C4-2B (cell line): ENCODE data around the gene SLITRK3.
"Not testable (repeated sequence)": the region's sequence is repeated elsewhere in the genome, so short reads cannot be mapped to it uniquely, and the experiment has no call there.

ENCODE experiments used
- H3K27ac ChIP-seq: fragments of 450-650 bp; 2 replicates; pipeline ENCODE4 v1.5.1; 2017
- CTCF ChIP-seq: fragments of 450-650 bp; conservative IDR thresholded peaks from 2 replicates; pipeline ENCODE4 v1.5.1; 2017; ENCODE audit warnings: mild to moderate bottlenecking
- ZFX ChIP-seq: fragments of 450-650 bp; IDR thresholded peaks from 2 replicates; pipeline ENCODE4 v1.6.1; 2017

SLITRK3 gene

DNA sequence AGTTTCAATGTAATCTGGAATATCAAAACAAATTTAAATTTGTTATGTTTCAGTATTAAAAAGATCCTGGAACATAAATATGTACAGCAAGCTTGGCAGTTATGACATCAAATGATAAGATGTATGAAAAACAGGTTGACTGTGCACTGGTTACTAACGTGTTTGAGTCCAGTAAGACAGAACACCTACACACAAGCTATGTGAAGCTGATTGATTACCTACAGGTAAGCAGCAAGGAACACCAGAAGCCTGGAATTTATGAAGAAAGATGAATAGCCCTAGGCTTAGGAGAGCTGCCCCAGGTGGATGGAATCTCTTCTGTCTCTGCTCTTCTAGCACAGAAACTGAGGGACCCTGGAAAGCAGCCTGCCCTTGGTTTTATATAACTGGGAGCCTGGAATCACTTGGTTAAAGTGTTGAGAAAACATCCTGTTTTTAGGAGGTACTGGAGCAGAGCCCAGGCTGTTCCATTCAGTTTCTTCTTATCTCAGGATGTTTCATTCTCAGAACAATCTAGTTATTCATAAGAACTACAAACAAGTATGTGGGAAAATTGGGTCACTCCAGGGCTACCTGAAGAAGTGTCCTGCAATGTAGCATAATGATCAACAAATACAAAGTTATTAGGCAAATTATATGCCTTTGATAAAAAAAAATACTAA, 36.3 kb downstream of the SLITRK3 start:
- H3K27ac ChIP-seq = no peak overlapping the region
- no peak for TF ChIP-seq ZFX
- TF ChIP-seq CTCF = no peak

DNA sequence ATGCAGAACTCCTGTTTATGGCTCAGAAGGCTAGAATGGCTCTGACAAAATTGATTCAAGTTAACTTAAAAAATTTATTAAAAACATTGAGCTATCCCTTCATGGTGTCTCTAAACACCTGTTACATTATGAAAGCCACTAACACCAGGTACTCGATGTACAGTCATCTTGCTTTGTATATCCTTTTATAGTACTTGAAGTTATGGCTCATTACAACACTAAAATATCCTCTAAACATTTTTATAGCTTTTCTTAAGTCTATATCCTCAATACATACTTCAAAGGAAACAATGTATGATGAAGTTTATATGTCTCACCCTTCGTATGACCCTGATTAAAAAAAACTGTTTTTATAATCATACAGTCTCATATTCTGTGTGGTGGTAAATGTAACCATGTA, 38.2 kb downstream of the SLITRK3 start:
- TF ChIP-seq ZFX (no peak), CTCF (no peak)
- no peak overlapping the region for H3K27ac ChIP-seq

GRCh38 chr3:165156757-165157420, 39.3 kb downstream of the SLITRK3 start:
- no peak overlapping the region for H3K27ac ChIP-seq
- TF ChIP-seq CTCF (no peak), ZFX (no peak)

DNA sequence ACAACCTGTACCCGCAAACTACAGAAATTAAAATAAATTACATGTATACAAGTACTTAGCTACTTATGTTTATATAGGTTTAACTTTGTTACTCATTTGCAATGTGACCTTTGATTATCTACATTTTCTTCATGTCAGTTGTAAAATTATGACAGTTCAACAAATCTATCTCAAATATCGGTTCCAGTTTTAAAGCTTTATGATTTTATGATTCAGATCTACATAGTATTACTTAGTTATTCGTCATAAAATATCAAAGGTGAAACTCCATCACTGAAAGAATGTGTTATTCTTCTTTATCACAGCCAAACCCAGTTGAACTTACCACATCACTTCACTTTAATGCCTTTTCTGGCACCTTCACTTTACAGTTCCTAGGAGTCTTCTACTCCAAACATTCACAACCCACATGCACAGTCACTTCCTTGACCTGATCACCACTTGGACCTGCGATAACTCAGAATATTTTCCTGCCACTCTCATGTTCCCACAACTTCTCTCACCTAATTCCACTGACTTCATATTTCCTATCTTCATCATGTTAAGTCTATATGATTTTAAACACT, 47.2 kb downstream of the SLITRK3 start:
- H3K27ac ChIP-seq = no peak overlapping the region
- TF ChIP-seq ZFX (no peak), CTCF (no peak)

DNA sequence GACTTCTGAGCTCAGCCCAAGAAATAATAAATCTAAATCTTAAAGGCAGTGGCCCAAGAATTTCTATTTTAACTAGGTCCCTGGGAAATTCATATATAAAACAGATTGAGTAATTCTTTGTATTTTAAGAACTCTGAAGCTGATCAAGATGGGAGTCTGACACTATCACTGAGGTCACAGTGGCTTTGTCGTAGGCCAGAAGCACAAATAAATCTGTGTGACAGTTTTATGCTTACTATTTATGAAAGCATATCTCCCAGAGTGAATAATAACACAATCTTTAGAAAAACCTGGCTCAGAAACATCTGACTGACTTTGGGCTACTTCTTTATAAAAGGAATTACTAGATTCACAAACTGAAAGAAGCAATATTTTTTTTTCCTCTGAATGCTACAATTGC, 51.9 kb downstream of the SLITRK3 start:
- TF ChIP-seq CTCF (no peak), ZFX (no peak)

DNA sequence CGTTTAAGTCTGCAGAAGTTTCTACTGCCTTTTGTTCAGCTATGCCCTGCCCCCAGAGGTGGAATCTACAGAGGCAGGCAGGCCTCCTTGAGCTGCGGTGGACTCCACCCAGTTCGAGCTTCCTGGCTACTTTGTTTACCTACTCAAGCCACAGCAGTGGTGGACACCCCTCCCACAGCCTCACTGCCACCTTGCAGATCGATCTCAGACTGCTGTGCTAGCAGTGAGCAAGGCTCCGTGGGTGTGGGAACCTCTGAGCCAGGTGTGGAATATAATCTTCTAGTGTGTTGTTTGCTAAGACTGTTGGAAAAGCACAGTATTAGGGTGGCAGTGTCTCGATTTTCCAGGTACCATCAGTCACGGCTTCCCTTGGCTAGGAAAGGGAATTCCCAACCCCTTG, 56.3 kb downstream of the SLITRK3 start:
- not testable (repeated sequence) for H3K27ac ChIP-seq

More for the DNA sequence above, 51.9 kb downstream of the SLITRK3 start:
- no peak overlapping the region for H3K27ac ChIP-seq
